Heart right ventricle (tissue), 16 donors: ENCODE measurements around the gene TMEM245. TPM values are rescaled to one million over a fixed set of nuclear protein-coding genes. Genes with fewer than 3 reads are reported as not detected.

Experiments
- ATAC-seq, 8 donors: fragments of 200-7000 bp; cut with Tn5 transposase; one replicate each; pipeline ENCODE4 v1.9.1; 2020; ENCODE audit warnings: mild to moderate bottlenecking in 8 of 8, moderate library complexity in 8 of 8, moderate number of reproducible peaks in 1 of 8
- DNase-seq, 2 donors: peaks; one replicate each; pipeline ENCODE4 v3.0.0-alpha.2; 2020
- H3K27ac ChIP-seq, 10 donors: fragments of 200-600 bp; sonication (generic) in 2 of 10; one replicate each; pipeline versions ENCODE4 v1.5.0 to v1.8.0; 2020 to 2022; ENCODE audit warnings: mild to moderate bottlenecking in 3 of 10
- H3K27me3 ChIP-seq, 7 donors: fragments of 200-600 bp; one replicate each; pipeline ENCODE4 v1.8.0; 2021 to 2022; ENCODE audit warnings: mild to moderate bottlenecking in 2 of 7
- H3K36me3 ChIP-seq, 9 donors: fragments of 200-600 bp; sonication (generic) in 1 of 9; one replicate each; pipeline versions ENCODE4 v1.5.0 to v1.8.0; 2020 to 2022; ENCODE audit warnings: mild to moderate bottlenecking in 2 of 9
- H3K4me1 ChIP-seq, 9 donors: fragments of 200-600 bp; sonication (generic) in 1 of 9; one replicate each; pipeline versions ENCODE4 v1.5.0 to v1.8.0; 2020 to 2022; ENCODE audit warnings: mild to moderate bottlenecking in 4 of 9
- H3K4me3 ChIP-seq, 10 donors: fragments of 200-600 bp; sonication (generic) in 2 of 10; one replicate each; pipeline versions ENCODE4 v1.5.0 to v1.8.0; 2020 to 2022; ENCODE audit warnings: mild to moderate bottlenecking in 7 of 10, moderate library complexity in 2 of 10
- H3K9me3 ChIP-seq, 11 donors: fragments of 200-600 bp in 10 of 11; sonication (generic) in 2 of 11; one replicate each; pipeline versions ENCODE4 v1.5.0 to v1.8.0; 2013 to 2022; ENCODE audit warnings: mild to moderate bottlenecking in 2 of 11, control low read depth in 1 of 11, moderate library complexity in 1 of 11
- CTCF ChIP-seq, 9 donors: fragments of 200-600 bp; sonication (generic) in 2 of 9; IDR thresholded peaks; one replicate each; pipeline versions ENCODE4 v1.5.0 to v1.8.0; 2021 to 2022; ENCODE audit warnings: antibody characterized with exemption in 9 of 9, mild to moderate bottlenecking in 5 of 9, moderate library complexity in 1 of 9
- WGBS, 2 donors: extraction: QIAGEN DNeasy Blood & Tissue Kit; methylation state at CpG; one replicate each; pipeline ENCODE4 v1.1.7; 2013; ENCODE audit warnings: inconsistent platforms in 1 of 2; 5-methylcytosine and 5-hydroxymethylcytosine counted together
- intact Hi-C, 10 donors: fragments of 100-400 bp; cut with DNase I; formaldehyde crosslinking; loops; one replicate each; pipeline versions ENCODE4 v1.11.1 to v1.14.2; 2022
- polyA plus RNA-seq, 2 donors: library from polyadenylated mRNA; stranded (reverse); fragments of 200-250 nt; gene quantifications; one replicate each; pipeline ENCODE4 v1.2.3, GENCODE V29; 2013
- total RNA-seq, 10 donors: library from RNA; stranded (reverse); fragmentation: NEBNext Ultra II Directional in 3 of 10; extraction: Animal tissue kit (Norgen Biotek cat#: 25700) in 3 of 10; gene quantifications; one replicate each; pipeline versions ENCODE4 v1.2.1 to v1.2.4, GENCODE V29; 2021 to 2023
- donor health status: Arrhythmogenic right ventricular cardiomyopathy.
- donor health status: ischemic (EF 13 %, LVEDD 7.1; RV severe dilation, severe dysfunction).
- donor health status: healthy with polysubstance abuse.
- donor health status: DM: no; HTN: yes; CAD: no.
- donor health status: DM: no; HTN: no; CAD: no.
- donor health status: ischemic (EF 25% LVEDD 6.9; RV normal size, moderate dysfunction).
- donor health status: ischemic (EF 25% LVEDD 5.7; RV mildly dilated, moderate dysfunction).
- donor health status: healthy.
- donor health status: DM: yes; HTN: yes; CAD: no.
- donor health status: Ischemic cardiomyopathy.
- donor health status: ischemic (EF 35%, LVEDD 5.7; RV mildly dilated, moderate dysfunction).
- donor health status: nonischemic (EF 11% LVEDD 7.7; RV severe dilation, severe dysfunction).
- donor health status: DM: yes; HTN: yes; CAD: no.
- donor health status: PGD.
- donor health status: ischemic (EF 29% LVEDD 5.4; RV normal size, mild dysfunction).
- donor health status: nonischemic (EF 23%, LVEDD 6.1; RV moderate dilation, normal function).

Gene TMEM245
- total and polyA plus RNA-seq, 12 donors = 17.0 to 152 (median 96.2) TPM

GRCh38 chr9:109017061-109017460, 102.7 kb downstream of the TMEM245 start:
- DNase-seq (peak in 1 of 2 donors; percentile 11), ATAC-seq (no peak)
- Histone ChIP-seq H3K9me3 (no peaks in the 10 kb centered on the region), H3K27me3 (no peaks in the 10 kb centered on the region), H3K4me1 (peaks cover 0 to 48% (median 31%) of the 10 kb centered on the region in 9 donors), H3K27ac (peak overlapping the region in 2 of 10 donors; percentile 16 to 22), H3K4me3 (no peak overlapping the region), H3K36me3 (peaks cover 0 to 24% (median 6%) of the 10 kb centered on the region in 9 donors)
- intact Hi-C loops = loop anchor here in 3 of 10 donors (10.0 kb wide), 2 partner anchors 52 to 98 kb away; partner anchors contain the start of gene TMEM245 (in 2 of the 3)
- no peak for TF ChIP-seq CTCF (IDR thresholded peaks at IDR 0.05)

- no peak for ATAC-seq
- H3K4me3 ChIP-seq = no peak overlapping the region
- intact Hi-C loops = loop anchor here in 3 of 10 donors (10.0 kb wide), 2 partner anchors 51 to 99 kb away; partner anchors contain the start of gene TMEM245 (in 2 of the 3)
- no peak for DNase-seq
- H3K27me3 ChIP-seq = no peaks in the 10 kb centered on the region
- H3K4me1 ChIP-seq = peaks cover 4 to 53% (median 38%) of the 10 kb centered on the region in 9 donors
- no peaks in the 10 kb centered on the region for H3K9me3 ChIP-seq
- TF ChIP-seq CTCF (IDR thresholded peaks at IDR 0.05) = no peak
- H3K27ac ChIP-seq = no peak overlapping the region
- H3K36me3 ChIP-seq = peaks cover 0 to 24% (median 6%) of the 10 kb centered on the region in 9 donors
- 82 to 85% methylated on average over 1 of the region's 1 CpG for WGBS, 2 donors
Observed at GRCh38 chr9:109016132-109016531, 103.6 kb downstream of the TMEM245 start.

GRCh38 chr9:109014608-109015280, 105.0 kb downstream of the TMEM245 start:
- no peak overlapping the region for H3K4me3 ChIP-seq
- no peaks in the 10 kb centered on the region for H3K27me3 ChIP-seq
- peak overlapping the region in 9 of 10 donors; percentile 88 to 97 (median 94) for H3K27ac ChIP-seq
- intact Hi-C loops = loop anchor here in 5 of 10 donors (5.0 to 10.0 kb wide), 5 partner anchors 42 to 100 kb away; partner anchors contain the start of genes ABITRAM (in 2 of the 5), ELP1 (in 2 of the 5) and TMEM245 (in 2 of the 5)
- TF ChIP-seq CTCF (IDR thresholded peaks at IDR 0.05) = no peak
- H3K36me3 ChIP-seq = peaks cover 0 to 12% (median 3%) of the 10 kb centered on the region in 9 donors
- ATAC-seq (no peak), DNase-seq (no peak)
- peaks cover 4 to 62% (median 45%) of the 10 kb centered on the region in 9 donors for H3K4me1 ChIP-seq
- 74% methylated on average over 7 of the region's 7 CpGs for WGBS, 2 donors
- no peaks in the 10 kb centered on the region for H3K9me3 ChIP-seq

- Histone ChIP-seq H3K36me3 (peaks cover 0 to 4% (median 0%) of the 10 kb centered on the region in 9 donors), H3K4me3 (peak overlapping the region in 9 of 10 donors; percentile 55 to 93 (median 88)), H3K27me3 (no peaks in the 10 kb centered on the region), H3K27ac (peak overlapping the region; percentile 31 to 97 (median 94)), H3K9me3 (no peaks in the 10 kb centered on the region), H3K4me1 (peaks cover 4 to 67% (median 45%) of the 10 kb centered on the region in 9 donors)
- no peak for TF ChIP-seq CTCF (IDR thresholded peaks at IDR 0.05)
- ATAC-seq (peak in 4 of 8 donors; percentile 1 to 47 (median 16)), DNase-seq (peak in 1 of 2 donors; percentile 20)
- WGBS, 2 donors = 13 to 16% methylated on average over 16 to 19 of the region's 19 CpGs
- intact Hi-C loops = loop anchor here in 5 of 10 donors (5.0 to 10.0 kb wide), 5 partner anchors 42 to 101 kb away; partner anchors contain the start of genes ABITRAM (in 2 of the 5), ELP1 (in 2 of the 5) and TMEM245 (in 2 of the 5)
Observed at GRCh38 chr9:109013679-109014607, 105.8 kb downstream of the TMEM245 start.
